Kidney (tissue), 14 donors: ENCODE data around the gene KIF25. TPM values are rescaled to one million over a fixed set of nuclear protein-coding genes. Genes with fewer than 3 reads are reported as not detected.

ENCODE experiments used
- DNase-seq, 5 donors: peaks; one replicate each; pipeline ENCODE4 v3.0.0-alpha.2; 2013 to 2020
- FAIRE-seq: peaks from 2 replicates; lab custom pipeline; 2012; peaks lifted over from hg19 to GRCh38; lab: Jason Lieb, UNC
- H3K27ac ChIP-seq, 2 donors: one replicate each; pipeline ENCODE4 v1.7.0; 2013; ENCODE audit warnings: low read depth in 2 of 2, low read length in 2 of 2, inconsistent platforms in 1 of 2
- H3K27me3 ChIP-seq: one replicate; pipeline ENCODE4 v1.7.1; 2013; ENCODE audit warnings: low read length, inconsistent platforms; ENCODE audit not compliant: control insufficient read depth, insufficient read depth
- H3K36me3 ChIP-seq, 3 donors: one replicate each; pipeline versions ENCODE4 v1.7.0 to v1.7.1; 2013; ENCODE audit warnings: low read length in 3 of 3, control low read depth in 1 of 3, inconsistent platforms in 1 of 3; ENCODE audit not compliant: insufficient read depth in 3 of 3, control insufficient read depth in 2 of 3
- H3K4me1 ChIP-seq, 3 donors: one replicate each; pipeline versions ENCODE4 v1.7.0 to v1.7.1; 2013; ENCODE audit warnings: low read length in 3 of 3, inconsistent platforms in 1 of 3, low read depth in 1 of 3; ENCODE audit not compliant: control insufficient read depth in 2 of 3, insufficient read depth in 2 of 3
- H3K4me3 ChIP-seq, 3 donors: one replicate each; pipeline versions ENCODE4 v1.7.0 to v1.8.1; 2013; ENCODE audit warnings: low read length in 3 of 3, control low read depth in 1 of 3, inconsistent platforms in 1 of 3
- H3K9ac ChIP-seq, 3 donors: one replicate each; pipeline versions ENCODE4 v1.7.0 to v1.7.1; 2013; ENCODE audit warnings: low read length in 3 of 3, control low read depth in 1 of 3, inconsistent platforms in 1 of 3
- H3K9me3 ChIP-seq, 3 donors: one replicate each; pipeline versions ENCODE4 v1.7.0 to v1.7.1; 2013; ENCODE audit warnings: low read length in 3 of 3, control low read depth in 1 of 3, inconsistent platforms in 1 of 3; ENCODE audit not compliant: control insufficient read depth in 2 of 3, insufficient read depth in 1 of 3
- CTCF ChIP-seq: IDR thresholded peaks from 3 replicates; pipeline ENCODE4 v1.5.1; 2012; ENCODE audit warnings: mild to moderate bottlenecking, moderate library complexity, borderline replicate concordance; ENCODE audit not compliant: insufficient read depth; ENCODE audit errors: extremely low read depth
- intact Hi-C: fragments of 100-400 bp; cut with DNase I; formaldehyde crosslinking; loops from one replicate; pipeline ENCODE4 v1.11.1; 2022
- polyA plus RNA-seq: library from polyadenylated mRNA; stranded (reverse); fragments of 350-450 nt; fragmentation: Illumina TruSeq; extraction: RNeasy Lipid Tissue Mini Kit (QIAGEN cat#74804); gene quantifications from one replicate; pipeline ENCODE4 v1.2.3, GENCODE V29; 2014; ENCODE audit warnings: low read depth, low replicate concordance; ENCODE audit not compliant: insufficient read depth
- total RNA-seq: library from RNA; stranded (reverse); fragmentation: NEBNext Ultra II Directional; extraction: Animal tissue kit (Norgen Biotek cat#: 25700); gene quantifications from one replicate; pipeline ENCODE4 v1.2.1, GENCODE V29; 2021
- donor health status: control.
- donor health status: control.
- donor health status: control.
- donor health status: control.
- donor health status: control.
- donor health status: DM: yes; HTN: yes; CAD: no.
- donor health status: Normal renal cell carcinoma (clear cell type).

Gene KIF25
- total and polyA plus RNA-seq, 2 donors from 2014 or later: not detected

DNA sequence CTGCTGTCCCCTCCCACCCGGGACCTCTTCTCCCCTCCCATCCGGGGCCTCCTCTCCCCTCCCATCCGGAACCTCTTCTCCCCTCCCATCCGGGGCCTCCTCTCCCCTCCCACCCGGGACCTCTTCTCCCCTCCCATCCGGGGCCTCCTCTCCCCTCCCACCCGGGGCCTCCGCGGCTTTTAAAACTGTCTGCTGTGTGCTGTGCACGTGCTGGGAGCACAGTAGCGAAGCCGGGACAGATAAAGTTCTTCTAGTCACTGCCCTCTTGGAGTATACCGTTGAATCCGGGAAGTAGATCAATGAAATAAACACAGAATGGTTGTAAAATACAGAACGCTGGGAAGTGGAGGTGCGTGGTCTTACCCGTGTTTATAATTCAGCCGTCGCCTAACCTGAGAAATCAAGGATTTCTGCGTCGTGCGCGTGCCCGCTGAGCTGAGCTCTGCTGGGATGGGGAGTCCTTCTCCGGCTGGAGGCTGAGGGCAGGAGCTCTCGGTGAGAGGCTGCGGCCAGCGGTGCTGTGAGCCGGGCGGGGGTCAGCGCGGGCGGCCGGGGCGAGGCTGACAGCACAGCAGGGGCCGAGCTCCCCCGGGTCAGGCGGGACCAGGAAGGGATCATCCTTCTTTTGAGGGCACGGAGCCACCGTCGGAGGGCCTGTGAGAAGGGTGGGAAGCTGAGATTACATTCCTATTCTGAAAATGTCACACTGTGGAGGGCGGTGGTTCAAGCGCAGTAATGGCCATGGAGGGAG is 19.6 kb upstream of the KIF25 start:
- FAIRE-seq: no peak
- intact Hi-C loops: no loop called here

GRCh38 chr6:167978607-167979006 is 18.9 kb upstream of the KIF25 start:
- no peak for DNase-seq
- intact Hi-C loops: no loop called here
- Histone ChIP-seq H3K27me3 (no peaks in the 10 kb centered on the region), H3K4me3 (no peak overlapping the region), H3K36me3 (no peaks in the 10 kb centered on the region), H3K27ac (no peak overlapping the region), H3K9ac (no peak overlapping the region), H3K4me1 (no peaks in the 10 kb centered on the region), H3K9me3 (no peaks in the 10 kb centered on the region)
- no peak for FAIRE-seq
- no peak for TF ChIP-seq CTCF

More for the DNA sequence above, 19.6 kb upstream of the KIF25 start:
- no peaks in the 10 kb centered on the region for H3K4me1 ChIP-seq
- H3K36me3 ChIP-seq: no peaks in the 10 kb centered on the region
- no peaks in the 10 kb centered on the region for H3K9me3 ChIP-seq
- H3K27me3 ChIP-seq: no peaks in the 10 kb centered on the region
- TF ChIP-seq CTCF: no peak
- no peak overlapping the region for H3K9ac ChIP-seq
- no peak overlapping the region for H3K4me3 ChIP-seq
- no peak overlapping the region for H3K27ac ChIP-seq
- DNase-seq: no peak

DNA sequence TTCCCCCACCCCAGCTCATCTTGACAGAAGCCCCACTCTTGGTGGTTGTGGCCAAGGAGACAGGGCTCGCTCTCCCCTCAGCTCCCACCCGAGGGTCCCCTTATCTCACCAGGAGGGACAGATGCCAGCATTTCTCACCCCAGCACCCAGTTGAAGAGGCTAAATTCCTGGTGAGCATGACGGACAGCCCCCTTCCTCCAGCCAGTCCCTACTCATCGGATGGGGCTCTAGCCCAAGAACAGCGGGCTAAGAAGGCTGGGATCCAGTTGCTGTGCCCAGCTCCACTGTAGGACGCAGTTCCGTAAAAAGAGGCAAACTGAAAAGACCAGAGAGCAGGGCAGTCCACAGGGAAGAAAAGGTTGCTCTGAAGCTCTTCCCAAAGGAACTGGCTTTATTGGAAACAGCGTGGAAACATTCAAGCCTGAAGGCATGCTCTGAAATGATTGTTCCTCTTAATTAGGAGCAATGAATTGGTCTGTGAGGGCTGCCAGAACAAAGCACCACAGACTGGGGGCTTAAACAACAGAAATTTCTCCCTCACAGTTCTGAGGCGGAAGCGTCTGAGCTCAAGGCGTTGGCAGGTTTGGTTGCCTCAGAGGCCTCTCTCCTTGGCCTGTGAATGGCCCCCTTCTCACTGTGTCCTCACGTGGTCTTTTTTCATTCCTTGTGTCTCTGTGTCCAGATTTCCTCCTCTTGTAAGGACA is 17.9 kb upstream of the KIF25 start:
- FAIRE-seq (no peak), DNase-seq (no peak)
- H3K4me1 ChIP-seq: no peaks in the 10 kb centered on the region
- no peak overlapping the region for H3K4me3 ChIP-seq
- no peak for TF ChIP-seq CTCF
- no peaks in the 10 kb centered on the region for H3K36me3 ChIP-seq
- H3K27ac ChIP-seq: no peak overlapping the region
- no peaks in the 10 kb centered on the region for H3K9me3 ChIP-seq
- H3K27me3 ChIP-seq: no peaks in the 10 kb centered on the region
- intact Hi-C loops: no loop called here
- no peak overlapping the region for H3K9ac ChIP-seq
